ENCODE measurements around the gene SLC8A1. TPM values are rescaled to one million over a fixed set of nuclear protein-coding genes. Genes with fewer than 3 reads are reported as not detected.

SLC8A1 gene
- total RNA-seq, 1 experiment from 2014 or later = not detected

GRCh38 chr2:40049781-40050180 lies 402.1 kb downstream of the SLC8A1 start:
- intact Hi-C loops (cut with micrococcal nuclease; ENCODE audit: unreplicated experiment) = no loop called here
- TF ChIP-seq EZH2 (IDR thresholded peaks at IDR 0.05; ENCODE audit: borderline replicate concordance, low read depth, low read length, poor library complexity, severe bottlenecking) (no peak), CTCF (conservative IDR thresholded peaks at IDR 0.05; ENCODE audit: low read depth, low read length) (no peak)
- H3K4me3 ChIP-seq (ENCODE audit: low read depth, low read length, poor library complexity, severe bottlenecking) = no peak overlapping the region
- H3K9me3 ChIP-seq (ENCODE audit: low read depth, low read length, poor library complexity, severe bottlenecking) = no peaks in the 10 kb centered on the region
- no peaks in the 10 kb centered on the region for H3K4me1 ChIP-seq (ENCODE audit: insufficient read depth, low read length, poor library complexity, severe bottlenecking)
- no TSS peak for BruUV-seq (replicated peaks)
- no peaks in the 10 kb centered on the region for H3K36me3 ChIP-seq (ENCODE audit: insufficient read depth, low read length, poor library complexity, severe bottlenecking)
- CTCF ChIA-PET = no interaction called here
- peak; percentile 7 for DNase-seq (ENCODE audit: low spot score)
- peaks cover 62% of the 10 kb centered on the region for H3K27me3 ChIP-seq (replicated peaks; ENCODE audit: insufficient read depth, low read depth, low read length, poor library complexity)
- POLR2A ChIA-PET (ENCODE audit: low non-redundant PET) = no interaction called here
- no peak overlapping the region for H3K27ac ChIP-seq (ENCODE audit: low read depth, low read length, poor library complexity, severe bottlenecking)

GRCh38 chr2:40048506-40048905 lies 403.4 kb downstream of the SLC8A1 start:
- TF ChIP-seq EZH2 (IDR thresholded peaks at IDR 0.05; ENCODE audit: borderline replicate concordance, low read depth, low read length, poor library complexity, severe bottlenecking) = no peak
- TF ChIP-seq CTCF (conservative IDR thresholded peaks at IDR 0.05; ENCODE audit: low read depth, low read length) = no peak
- H3K9me3 ChIP-seq (ENCODE audit: low read depth, low read length, poor library complexity, severe bottlenecking) = no peaks in the 10 kb centered on the region
- CTCF ChIA-PET = no interaction called here
- no peaks in the 10 kb centered on the region for H3K4me1 ChIP-seq (ENCODE audit: insufficient read depth, low read length, poor library complexity, severe bottlenecking)
- POLR2A ChIA-PET (ENCODE audit: low non-redundant PET) = no interaction called here
- H3K27ac ChIP-seq (ENCODE audit: low read depth, low read length, poor library complexity, severe bottlenecking) = no peak overlapping the region
- no peak for DNase-seq (ENCODE audit: low spot score)
- no TSS peak for BruUV-seq (replicated peaks)
- H3K4me3 ChIP-seq (ENCODE audit: low read depth, low read length, poor library complexity, severe bottlenecking) = no peak overlapping the region
- no peaks in the 10 kb centered on the region for H3K36me3 ChIP-seq (ENCODE audit: insufficient read depth, low read length, poor library complexity, severe bottlenecking)
- peaks cover 66% of the 10 kb centered on the region for H3K27me3 ChIP-seq (replicated peaks; ENCODE audit: insufficient read depth, low read depth, low read length, poor library complexity)
- intact Hi-C loops (cut with micrococcal nuclease; ENCODE audit: unreplicated experiment) = no loop called here

- Histone ChIP-seq H3K27me3 (replicated peaks; ENCODE audit: insufficient read depth, low read depth, low read length, poor library complexity) (peaks cover 63% of the 10 kb centered on the region), H3K4me1 (ENCODE audit: insufficient read depth, low read length, poor library complexity, severe bottlenecking) (no peaks in the 10 kb centered on the region), H3K9me3 (ENCODE audit: low read depth, low read length, poor library complexity, severe bottlenecking) (no peaks in the 10 kb centered on the region), H3K36me3 (ENCODE audit: insufficient read depth, low read length, poor library complexity, severe bottlenecking) (no peaks in the 10 kb centered on the region), H3K4me3 (ENCODE audit: low read depth, low read length, poor library complexity, severe bottlenecking) (no peak overlapping the region), H3K27ac (ENCODE audit: low read depth, low read length, poor library complexity, severe bottlenecking) (no peak overlapping the region)
- ChIA-PET CTCF (interaction anchor here (0.6 kb wide), 1 partner anchor 134 kb away, joined by 3 read pairs; no protein-coding TSS in a partner anchor), POLR2A (ENCODE audit: low non-redundant PET) (no interaction called here)
- DNase-seq (ENCODE audit: low spot score) = no peak
- TF ChIP-seq EZH2 (IDR thresholded peaks at IDR 0.05; ENCODE audit: borderline replicate concordance, low read depth, low read length, poor library complexity, severe bottlenecking) (no peak), CTCF (conservative IDR thresholded peaks at IDR 0.05; ENCODE audit: low read depth, low read length) (no peak)
- intact Hi-C loops (cut with micrococcal nuclease; ENCODE audit: unreplicated experiment) = no loop called here
- no TSS peak for BruUV-seq (replicated peaks)
These were observed 404.5 kb downstream of the SLC8A1 start for GRCh38 chr2:40047406-40047805.
